H1 (cell line): ENCODE measurements around the gene NSDHL. TPM values are rescaled to one million over a fixed set of nuclear protein-coding genes. Genes with fewer than 3 reads are reported as not detected.
"Not testable (repeated sequence)": the region's sequence is repeated elsewhere in the genome, so short reads cannot be mapped to it uniquely, and the experiment has no call there.

Experiments
- CTCF ChIA-PET: fragments of 300-600 bp; sonication (Branson Sonifier 250); formaldehyde crosslinking; loops from one replicate; lab custom pipeline; 2021; ENCODE audit not compliant: partially characterized antibody; lab: Charles Lee
- POLR2A ChIA-PET: fragments of 300-600 bp; sonication (Branson Sonifier 250); formaldehyde crosslinking; loops from one replicate; lab custom pipeline; 2021; ENCODE audit warnings: inconsistent platforms; ENCODE audit not compliant: partially characterized antibody; lab: Charles Lee
- DNase-seq, 2 experiments: peaks; one replicate each; pipeline versions ENCODE4 v3.0.0 to v3.0.0-alpha.2; 2010 to 2022; ENCODE audit warnings: low spot score in 2 of 2, low read depth in 1 of 2, mixed read lengths in 1 of 2
- FAIRE-seq: peaks from 2 replicates; lab custom pipeline; 2011; peaks lifted over from hg19 to GRCh38; lab: Jason Lieb, UNC
- H2AFZ ChIP-seq: 2 replicates; pipeline ENCODE4 v1.8.1; 2012; ENCODE audit warnings: low read length, inconsistent platforms
- H2AK5ac ChIP-seq: 2 replicates; pipeline ENCODE4 v1.6.1; 2013; ENCODE audit warnings: low read depth, low read length
- H2BK120ac ChIP-seq: replicated peaks from 2 replicates; pipeline ENCODE3; 2013; ENCODE audit warnings: low read depth, low read length, inconsistent platforms
- H2BK12ac ChIP-seq: 2 replicates; pipeline ENCODE4 v1.6.1; 2013; ENCODE audit warnings: low read depth, low read length
- H2BK15ac ChIP-seq: 2 replicates; pipeline ENCODE4 v1.6.1; 2013; ENCODE audit warnings: low read length
- H2BK20ac ChIP-seq: 2 replicates; pipeline ENCODE4 v1.6.1; 2013; ENCODE audit warnings: low read length
- H2BK5ac ChIP-seq: 2 replicates; pipeline ENCODE4 v1.6.1; 2013; ENCODE audit warnings: low read depth, low read length
- H3K14ac ChIP-seq: 2 replicates; pipeline ENCODE4 v1.6.1; 2013; ENCODE audit warnings: inconsistent platforms; ENCODE audit not compliant: insufficient read length
- H3K18ac ChIP-seq: 2 replicates; pipeline ENCODE4 v1.6.1; 2013; ENCODE audit warnings: low read length; ENCODE audit errors: extremely low read depth
- H3K23ac ChIP-seq: 2 replicates; pipeline ENCODE4 v1.6.1; 2013; ENCODE audit warnings: inconsistent platforms; ENCODE audit not compliant: insufficient read length
- H3K23me2 ChIP-seq: 2 replicates; pipeline ENCODE4 v1.6.1; 2013; ENCODE audit warnings: low read depth, low read length
- H3K27ac ChIP-seq: 2 replicates; pipeline ENCODE4 v1.6.1; 2011; ENCODE audit warnings: low read depth, low read length, inconsistent platforms
- H3K27me3 ChIP-seq, 4 experiments: replicated peaks in 1 of 4; 1 replicate in 1 of 4; 2 replicates in 3 of 4; pipeline versions ENCODE4 v1.6.1 to v1.8.1; 2011 to 2013; ENCODE audit warnings: low read length in 3 of 4, mild to moderate bottlenecking in 3 of 4, inconsistent platforms in 2 of 4, mixed read lengths in 2 of 4, moderate library complexity in 1 of 4; ENCODE audit not compliant: control insufficient read depth in 3 of 4, insufficient read depth in 3 of 4; ENCODE audit errors: extremely low read depth in 1 of 4
- H3K36me3 ChIP-seq, 4 experiments: 2 replicates each; pipeline versions ENCODE4 v1.6.1 to v1.8.1; 2011 to 2013; ENCODE audit warnings: mild to moderate bottlenecking in 4 of 4, low read length in 3 of 4, moderate library complexity in 2 of 4, control low read depth in 1 of 4, inconsistent platforms in 1 of 4; ENCODE audit not compliant: insufficient read depth in 4 of 4, control insufficient read depth in 2 of 4
- H3K4ac ChIP-seq: replicated peaks from 2 replicates; pipeline ENCODE3; 2013; ENCODE audit warnings: low read length, low read depth, mixed read lengths, inconsistent platforms; ENCODE audit not compliant: insufficient read length
- H3K4me1 ChIP-seq, 4 experiments: replicated peaks in 1 of 4; 1 replicate in 1 of 4; 2 replicates in 3 of 4; pipeline versions ENCODE4 v1.6.1 to v1.8.1; 2011 to 2013; ENCODE audit warnings: low read length in 3 of 4, inconsistent platforms in 2 of 4, mixed read lengths in 1 of 4; ENCODE audit not compliant: insufficient read depth in 4 of 4, control insufficient read depth in 3 of 4
- H3K4me2 ChIP-seq, 2 experiments: 2 replicates each; pipeline versions ENCODE4 v1.6.1 to v1.8.1; 2011 to 2013; ENCODE audit warnings: low read depth in 2 of 2, low read length in 2 of 2, control low read depth in 1 of 2, inconsistent platforms in 1 of 2, mild to moderate bottlenecking in 1 of 2; ENCODE audit not compliant: insufficient read depth in 1 of 2
- H3K4me3 ChIP-seq, 4 experiments: fragments of 200-600, 300-600 bp in 1 of 4; sonication (generic), shearing (Covaris generic), sonication (Bioruptor Twin) in 1 of 4; 2 replicates each; pipeline versions ENCODE4 v1.5.1 to v1.8.1; 2011 to 2016; ENCODE audit warnings: low read length in 4 of 4, low read depth in 3 of 4, control low read depth in 2 of 4, inconsistent platforms in 2 of 4, mild to moderate bottlenecking in 2 of 4, mixed read lengths in 1 of 4, moderate library complexity in 1 of 4; ENCODE audit not compliant: insufficient read depth in 2 of 4; ENCODE audit errors: extremely low read depth in 1 of 4
- H3K56ac ChIP-seq: replicated peaks from 2 replicates; pipeline ENCODE3; 2013; ENCODE audit warnings: low read depth, mild to moderate bottlenecking, mixed read lengths, low read length, inconsistent platforms; ENCODE audit not compliant: insufficient read length
- H3K79me1 ChIP-seq: 2 replicates; pipeline ENCODE4 v1.6.1; 2013; ENCODE audit warnings: low read depth, low read length, control low read depth
- H3K79me2 ChIP-seq, 2 experiments: 2 replicates each; pipeline versions ENCODE4 v1.6.1 to v1.8.1; 2012 to 2013; ENCODE audit warnings: low read length in 2 of 2, mild to moderate bottlenecking in 2 of 2, inconsistent platforms in 1 of 2; ENCODE audit not compliant: insufficient read depth in 2 of 2, control insufficient read depth in 1 of 2
- H3K9ac ChIP-seq, 4 experiments: replicated peaks in 1 of 4; 1 replicate in 1 of 4; 2 replicates in 3 of 4; pipeline versions ENCODE4 v1.6.1 to v1.8.1; 2011 to 2013; ENCODE audit warnings: low read depth in 3 of 4, low read length in 3 of 4, control low read depth in 2 of 4, mild to moderate bottlenecking in 2 of 4, moderate library complexity in 2 of 4, inconsistent platforms in 1 of 4; ENCODE audit errors: extremely low read depth in 1 of 4
- H3K9me3 ChIP-seq, 2 experiments: 2 replicates each; pipeline versions ENCODE4 v1.6.1 to v1.8.1; 2012 to 2013; ENCODE audit warnings: mild to moderate bottlenecking in 2 of 2, moderate library complexity in 2 of 2, control low read depth in 1 of 2, inconsistent platforms in 1 of 2, low read depth in 1 of 2, low read length in 1 of 2, mixed read lengths in 1 of 2; ENCODE audit not compliant: insufficient read depth in 2 of 2
- H4K20me1 ChIP-seq, 2 experiments: replicated peaks in 1 of 2; 2 replicates each; pipeline versions ENCODE3 to v1.8.1; 2011 to 2013; ENCODE audit warnings: inconsistent platforms in 2 of 2, low read length in 2 of 2, mild to moderate bottlenecking in 1 of 2; ENCODE audit not compliant: insufficient read depth in 2 of 2, control insufficient read depth in 1 of 2
- H4K5ac ChIP-seq: 2 replicates; pipeline ENCODE4 v1.6.1; 2013; ENCODE audit warnings: low read length, low read depth, mixed read lengths, inconsistent platforms; ENCODE audit not compliant: insufficient read length
- H4K8ac ChIP-seq: 2 replicates; pipeline ENCODE4 v1.8.0; 2013; ENCODE audit warnings: mild to moderate bottlenecking, moderate library complexity, low read length, inconsistent platforms; ENCODE audit not compliant: insufficient read depth; ENCODE audit errors: extremely low read depth
- H4K91ac ChIP-seq: replicated peaks from 2 replicates; pipeline ENCODE3; 2013; ENCODE audit warnings: low read length, mixed read lengths, inconsistent platforms; ENCODE audit not compliant: insufficient read length
- RXRA ChIP-seq: IDR thresholded peaks from 2 replicates; pipeline ENCODE4 v1.6.1; 2011; ENCODE audit warnings: low read depth, mild to moderate bottlenecking, low read length, moderate library complexity; ENCODE audit not compliant: insufficient read depth
- WGBS, 2 experiments: shearing (Covaris generic) in 1 of 2; methylation state at CpG; one replicate each; pipeline versions ENCODE4 v1.1.6 to v1.1.7; 2013 to 2015; ENCODE audit warnings: low lambda C conversion rate in 2 of 2, mixed read lengths in 2 of 2, inconsistent platforms in 1 of 2, low coverage in 1 of 2, missing lambda C conversion rate in 1 of 2; ENCODE audit not compliant: insufficient replicate concordance in 2 of 2, insufficient coverage in 1 of 2, insufficient read length in 1 of 2; ENCODE audit errors: extremely low coverage in 1 of 2, missing lambda C conversion rate in 1 of 2; 5-methylcytosine and 5-hydroxymethylcytosine counted together
- polyA plus RNA-seq, 7 experiments: library from polyadenylated mRNA; depleted of rRNA in 3 of 7; stranded (reverse) in 5 of 7; unstranded in 2 of 7; fragments of >200 nt in 5 of 7; fragments of 200-250 nt in 2 of 7; gene quantifications; 1 replicate in 5 of 7; 2 replicates in 1 of 7; 4 replicates in 1 of 7; pipeline versions ENCODE4 v1.2.1 to v1.2.3, GENCODE V29; 2011 to 2013; ENCODE audit warnings: missing spikeins in 2 of 7, mixed read lengths in 2 of 7
- total RNA-seq: library from RNA; stranded (reverse); fragmentation: NEBNext Ultra II Directional; extraction: Animal tissue kit (Norgen Biotek cat#: 25700); gene quantifications from 2 replicates; pipeline ENCODE4 v1.2.1, GENCODE V29; 2021

The NSDHL gene
- total and polyA plus RNA-seq, 2 of the 8 experiments (the other 6 are each of a cell fraction or from before 2014, with no cell fraction given), result 31.5 to 34.6 TPM

DNA sequence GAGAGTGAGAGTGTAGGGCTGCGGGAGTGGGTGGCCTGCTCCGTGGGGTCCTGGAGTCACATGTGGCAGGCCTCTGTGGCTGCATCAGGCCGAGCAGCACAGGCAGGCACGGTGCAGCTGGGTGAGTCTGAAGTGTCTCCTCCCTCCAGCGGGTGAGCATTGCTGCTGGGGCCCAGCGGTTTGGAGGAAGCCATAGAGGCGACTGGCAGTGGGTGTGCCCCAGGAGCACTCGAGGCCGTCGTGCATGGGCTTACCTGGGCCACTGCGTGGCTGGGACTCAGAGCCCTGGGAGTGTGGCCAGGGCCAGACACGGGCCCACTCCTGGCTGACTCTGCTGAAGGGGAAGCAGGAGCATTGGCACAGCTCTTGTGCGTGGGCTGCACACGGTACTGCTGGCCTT, 77.6 kb downstream of the NSDHL start:
- H4K8ac ChIP-seq, result peak overlapping the region; percentile 57; the same call in 1 of the 2 replicates
- peaks cover 0 to 2% of the 10 kb centered on the region in 2 experiments for H4K20me1 ChIP-seq
- H2BK20ac ChIP-seq, result no peak overlapping the region
- no peak overlapping the region for H3K27ac ChIP-seq
- DNase-seq (no peak), FAIRE-seq (no peak)
- H3K9me3 ChIP-seq, result no peaks in the 10 kb centered on the region
- no peak overlapping the region for H2AK5ac ChIP-seq
- POLR2A ChIA-PET, result no interaction called here
- H3K23ac ChIP-seq, result no peak overlapping the region
- H3K36me3 ChIP-seq, result no peaks in the 10 kb centered on the region
- no peak overlapping the region for H4K5ac ChIP-seq
- no peaks in the 10 kb centered on the region for H3K79me1 ChIP-seq
- no peaks in the 10 kb centered on the region for H3K27me3 ChIP-seq
- H3K79me2 ChIP-seq, result no peaks in the 10 kb centered on the region
- H2BK15ac ChIP-seq, result no peak overlapping the region
- peaks cover 3% of the 10 kb centered on the region; the same call in 1 of the 2 replicates for H3K23me2 ChIP-seq
- no peak overlapping the region for H3K9ac ChIP-seq
- H3K4me3 ChIP-seq, result no peak overlapping the region
- no peak overlapping the region for H3K4ac ChIP-seq
- no peak overlapping the region for H2BK12ac ChIP-seq
- TF ChIP-seq RXRA, result no peak
- H3K4me1 ChIP-seq, result peaks cover 0 to 19% (median 9%) of the 10 kb centered on the region in 4 experiments; a peak in 6 of 7 replicates
- H3K14ac ChIP-seq, result no peak overlapping the region
- no peak overlapping the region for H2AFZ ChIP-seq
- no peak overlapping the region for H2BK120ac ChIP-seq
- H4K91ac ChIP-seq, result no peak overlapping the region
- no peak overlapping the region for H3K18ac ChIP-seq
- H3K4me2 ChIP-seq, result no peak overlapping the region
- WGBS, 2 experiments, result 89% methylated on average over 5 of the region's 14 CpGs; no CpG with 5 or more reads in 1 of the 2 experiments
- H2BK5ac ChIP-seq, result no peak overlapping the region
- CTCF ChIA-PET, result interaction anchor here (0.8 kb wide), 1 partner anchor 9 kb away, joined by 3 read pairs; no protein-coding TSS in a partner anchor
- H3K56ac ChIP-seq, result no peak overlapping the region

GRCh38 chrX:152910018-152910417, 79.2 kb downstream of the NSDHL start:
- H3K14ac ChIP-seq, H3K23ac ChIP-seq, POLR2A ChIA-PET, H2BK5ac ChIP-seq, H2BK12ac ChIP-seq, H4K20me1 ChIP-seq, H4K91ac ChIP-seq, H3K4me3 ChIP-seq, H3K4me2 ChIP-seq, DNase-seq, H3K18ac ChIP-seq, H4K8ac ChIP-seq, H2AFZ ChIP-seq, H3K79me1 ChIP-seq, CTCF ChIA-PET, H4K5ac ChIP-seq, H2BK20ac ChIP-seq, H3K36me3 ChIP-seq, H3K56ac ChIP-seq, H3K23me2 ChIP-seq, H3K27ac ChIP-seq, H3K9ac ChIP-seq, H3K9me3 ChIP-seq, H3K4ac ChIP-seq, H2AK5ac ChIP-seq, FAIRE-seq, H3K79me2 ChIP-seq, H2BK15ac ChIP-seq, H2BK120ac ChIP-seq, H3K27me3 ChIP-seq: not testable (repeated sequence)
- H3K4me1 ChIP-seq, result peaks cover 0 to 12% (median 5%) of the 10 kb centered on the region in 4 experiments; a peak in 6 of 7 replicates
- WGBS, 2 experiments, result 95% methylated on average over 7 of the region's 7 CpGs; no CpG with 5 or more reads in 1 of the 2 experiments
